NCI-H187 treated with DMSO at 0.1 percent for 48 hours (cell line): ENCODE measurements around the gene MSI1.
A peak's percentile ranks its signal among the peaks of the same experiment; 100 is the strongest.

Source experiments
- DNase-seq: peaks from one replicate; lab custom pipeline; 2025; lab: John Stamatoyannopoulos, UW

MSI1 gene

GRCh38 chr12:120376934-120377572, 8.1 kb upstream of the MSI1 start:
- no peak for DNase-seq

- DNase-seq, result no peak
Observed at GRCh38 chr12:120376416-120376815, 7.5 kb upstream of the MSI1 start.

GRCh38 chr12:120376009-120376408, 7.0 kb upstream of the MSI1 start:
- no peak for DNase-seq

DNA sequence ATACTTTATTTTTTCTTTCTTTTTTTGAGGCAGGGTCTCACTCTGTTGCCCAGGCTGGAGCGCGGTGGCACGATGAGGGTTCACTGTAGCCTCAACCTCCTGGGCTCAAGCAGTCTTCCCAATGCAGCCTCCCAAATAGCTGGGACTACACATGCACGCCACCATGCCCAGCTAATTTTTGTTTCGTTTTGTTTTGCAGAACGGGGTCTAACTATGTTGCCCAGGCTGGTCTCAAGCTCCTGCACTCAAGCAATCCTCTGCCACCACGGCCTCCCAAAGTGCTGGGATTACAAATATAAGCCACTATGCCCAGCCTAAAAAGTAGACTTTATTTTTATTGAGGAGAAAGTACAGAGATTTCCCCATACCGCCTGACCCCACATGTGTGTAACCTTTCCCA, 4.7 kb upstream of the MSI1 start:
- no peak for DNase-seq

- no peak for DNase-seq
Observed at GRCh38 chr12:120370343-120371243, 1.6 kb upstream of the MSI1 start.

DNA sequence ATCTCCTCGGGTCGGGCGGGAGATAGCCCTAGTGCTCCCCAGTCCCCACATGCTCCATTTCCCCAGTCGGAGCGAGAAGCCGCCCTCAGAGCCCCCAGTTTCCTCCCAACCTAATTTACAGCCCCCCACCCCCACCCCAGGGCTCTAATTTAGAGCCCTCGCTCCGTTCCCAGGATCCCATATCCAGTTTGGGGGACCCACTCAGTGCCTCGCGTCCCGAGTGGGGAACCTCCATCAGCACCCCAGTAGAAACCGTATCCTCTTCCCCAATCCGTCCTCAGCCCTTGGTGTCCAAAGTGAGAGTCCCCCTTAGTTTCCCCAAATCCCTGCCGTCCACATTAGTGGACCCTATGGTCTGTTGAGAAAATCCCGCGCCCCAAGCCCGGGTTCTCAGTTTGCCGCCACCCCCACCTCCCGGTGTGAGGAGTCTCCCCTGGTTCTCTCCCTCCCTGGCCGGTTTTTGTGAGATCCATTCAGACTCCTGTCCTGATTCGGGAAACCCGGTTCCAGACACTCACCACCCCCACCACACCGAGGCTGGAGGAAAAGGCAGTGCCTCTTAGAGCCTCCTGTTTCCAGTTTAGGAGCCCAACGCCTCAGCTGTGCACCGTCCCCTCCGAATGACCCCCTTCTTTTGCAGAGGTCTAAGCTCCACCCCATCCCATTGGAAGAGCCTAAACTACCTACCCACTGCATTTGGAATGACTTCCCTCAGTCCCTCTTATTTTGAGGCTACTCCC, 809 bp upstream of the MSI1 start:
- DNase-seq, result no peak

GRCh38 chr12:120367924-120368788, 808 bp downstream of the MSI1 start:
- DNase-seq, result no peak

- DNase-seq, result no peak
Observed at GRCh38 chr12:120367233-120367923, 1.6 kb downstream of the MSI1 start.

DNA sequence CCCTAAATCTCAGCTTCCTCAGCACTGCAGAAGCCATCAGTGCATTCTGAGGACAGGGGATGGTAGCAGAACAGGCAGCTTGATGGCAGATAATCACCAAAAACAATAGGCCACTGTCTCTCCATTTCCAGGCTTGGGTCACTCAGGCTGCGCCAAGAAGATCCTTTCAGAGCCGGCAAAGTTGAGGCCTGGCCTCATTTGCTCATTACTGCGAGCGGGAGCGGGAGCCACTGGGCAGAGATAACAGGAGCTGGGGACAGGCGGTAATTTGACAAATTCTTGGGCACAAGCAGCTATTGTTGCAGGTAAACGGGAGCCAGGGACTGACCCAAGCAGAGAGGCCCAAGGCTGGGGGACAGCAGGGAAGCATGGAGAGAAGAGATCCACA, 2.1 kb downstream of the MSI1 start:
- no peak for DNase-seq

- no peak for DNase-seq
Observed at GRCh38 chr12:120366341-120366705, 2.6 kb downstream of the MSI1 start.

- DNase-seq, result no peak
Observed at GRCh38 chr12:120365675-120366340, 3.2 kb downstream of the MSI1 start.

DNA sequence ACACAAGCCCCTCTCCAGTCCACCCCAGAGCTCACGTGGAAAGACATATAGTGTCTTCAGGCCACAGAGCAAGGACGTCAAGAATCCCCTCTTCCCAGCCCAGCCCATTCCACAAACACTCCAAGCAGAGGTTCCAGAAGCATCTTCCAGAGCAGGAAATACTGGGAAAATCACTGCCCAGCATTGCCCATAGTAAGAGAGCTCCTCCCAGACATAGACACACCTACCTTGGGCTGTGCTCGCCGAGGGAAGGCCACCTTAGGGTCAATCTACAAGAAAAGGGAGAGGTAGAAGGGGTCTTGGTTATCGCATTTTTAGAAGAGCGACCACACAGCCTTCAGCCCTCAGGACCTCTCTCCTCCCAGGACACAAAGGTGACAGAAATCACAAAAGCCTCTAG, 4.5 kb downstream of the MSI1 start:
- no peak for DNase-seq

GRCh38 chr12:120363274-120363855, 5.6 kb downstream of the MSI1 start:
- DNase-seq, result no peak

GRCh38 chr12:120362516-120363273, 6.3 kb downstream of the MSI1 start:
- no peak for DNase-seq

GRCh38 chr12:120361506-120362208, 7.3 kb downstream of the MSI1 start:
- DNase-seq, result peak; percentile 55

- DNase-seq, result no peak
Observed at GRCh38 chr12:120359128-120359527, 9.8 kb downstream of the MSI1 start.

- no peak for DNase-seq
Observed at GRCh38 chr12:120358412-120359100, 10.4 kb downstream of the MSI1 start.

DNA sequence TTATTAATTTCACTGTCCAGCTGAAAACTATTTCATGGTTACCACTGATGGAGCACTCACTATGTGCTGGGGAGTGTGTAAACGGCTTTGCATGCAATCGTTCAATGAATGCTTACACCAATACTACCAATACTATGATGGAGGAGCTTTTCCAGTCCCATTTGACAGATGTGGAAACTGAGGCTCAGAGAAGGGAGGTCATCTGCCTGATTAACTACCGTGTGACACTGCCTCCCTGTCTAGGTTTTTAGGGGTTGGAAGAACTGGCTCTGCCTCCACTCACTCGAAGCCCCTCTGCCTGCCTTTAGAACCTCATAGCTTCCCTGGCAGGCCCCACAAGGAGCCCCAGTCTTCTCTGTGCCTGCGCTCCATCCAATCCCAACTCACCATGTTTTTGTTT, 11.9 kb downstream of the MSI1 start:
- no peak for DNase-seq
